ENCODE data around the gene CACNA2D4. TPM values are rescaled to one million over a fixed set of nuclear protein-coding genes. Genes with fewer than 3 reads are reported as not detected.

The CACNA2D4 gene
- total RNA-seq, 4 donors from 2014 or later: 0.25 to 3.1 (median 0.68) TPM

- no peak overlapping the region for H3K4me3 ChIP-seq
These were observed 9.7 kb downstream of the CACNA2D4 start for GRCh38 chr12:1908758-1909157.

GRCh38 chr12:1907652-1908611 is 10.5 kb downstream of the CACNA2D4 start:
- Histone ChIP-seq H3K4me1 (peaks cover 16 to 26% of the 10 kb centered on the region in 2 donors), H3K27ac (no peak overlapping the region), H3K36me3 (no peaks in the 10 kb centered on the region), H3K27me3 (no peaks in the 10 kb centered on the region), H3K9me3 (peaks cover 0 to 9% (median 0%) of the 10 kb centered on the region in 3 donors), H3K4me3 (no peak overlapping the region)
- TF ChIP-seq POLR2A (IDR thresholded peaks at IDR 0.05) (no peak), CTCF (IDR thresholded peaks at IDR 0.05 in 4 of 5, conservative IDR thresholded peaks at IDR 0.05 in 1 of 5) (no peak)
- ATAC-seq (no peak), DNase-seq (peak in 1 of 2 donors; percentile 11)
- in situ Hi-C loops (cut with MboI; ENCODE audit: low sequenced_read_pairs in 4 of 4) (no loop called here), intact Hi-C loops (cut with DNase I; ENCODE audit: low total_unique reads) (no loop called here)

More at GRCh38 chr12:1908758-1909157, 9.7 kb downstream of the CACNA2D4 start:
- H3K4me1 ChIP-seq: peaks cover 16 to 26% of the 10 kb centered on the region in 2 donors
- H3K9me3 ChIP-seq: peaks cover 0 to 9% (median 0%) of the 10 kb centered on the region in 3 donors
- no peak for DNase-seq
- no peaks in the 10 kb centered on the region for H3K27me3 ChIP-seq
- no peaks in the 10 kb centered on the region for H3K36me3 ChIP-seq
- in situ Hi-C loops (cut with MboI; ENCODE audit: low sequenced_read_pairs in 4 of 4) (no loop called here), intact Hi-C loops (cut with DNase I; ENCODE audit: low total_unique reads) (no loop called here)
- H3K27ac ChIP-seq: no peak overlapping the region
- no peak for ATAC-seq
- TF ChIP-seq POLR2A (IDR thresholded peaks at IDR 0.05): no peak
- no peak for TF ChIP-seq CTCF (IDR thresholded peaks at IDR 0.05 in 4 of 5, conservative IDR thresholded peaks at IDR 0.05 in 1 of 5)

- TF ChIP-seq POLR2A (IDR thresholded peaks at IDR 0.05) (no peak), CTCF (IDR thresholded peaks at IDR 0.05 in 4 of 5, conservative IDR thresholded peaks at IDR 0.05 in 1 of 5) (no peak)
- DNase-seq (no peak), ATAC-seq (peak in 1 of 2 donors; percentile 92)
- intact Hi-C loops (cut with DNase I; ENCODE audit: low total_unique reads): no loop called here
- Histone ChIP-seq H3K36me3 (no peaks in the 10 kb centered on the region), H3K9me3 (peaks cover 0 to 9% (median 0%) of the 10 kb centered on the region in 3 donors), H3K27me3 (no peaks in the 10 kb centered on the region), H3K4me1 (peaks cover 7 to 17% of the 10 kb centered on the region in 2 donors), H3K4me3 (no peak overlapping the region), H3K27ac (peak overlapping the region in 2 of 4 donors; percentile 13 to 46)
- in situ Hi-C loops (cut with MboI; ENCODE audit: low sequenced_read_pairs in 4 of 4): no loop called here
These were observed 11.9 kb downstream of the CACNA2D4 start for GRCh38 chr12:1906579-1906978.

GRCh38 chr12:1904875-1905274 is 13.6 kb downstream of the CACNA2D4 start:
- Histone ChIP-seq H3K27ac (no peak overlapping the region), H3K4me1 (peaks cover 0 to 12% of the 10 kb centered on the region in 2 donors), H3K4me3 (no peak overlapping the region), H3K9me3 (peaks cover 0 to 9% (median 0%) of the 10 kb centered on the region in 3 donors), H3K36me3 (no peaks in the 10 kb centered on the region), H3K27me3 (no peaks in the 10 kb centered on the region)
- TF ChIP-seq POLR2A (IDR thresholded peaks at IDR 0.05) (no peak), CTCF (IDR thresholded peaks at IDR 0.05 in 4 of 5, conservative IDR thresholded peaks at IDR 0.05 in 1 of 5) (no peak)
- ATAC-seq (no peak), DNase-seq (no peak)
- in situ Hi-C loops (cut with MboI; ENCODE audit: low sequenced_read_pairs in 4 of 4): no loop called here
- intact Hi-C loops (cut with DNase I; ENCODE audit: low total_unique reads): no loop called here
